SU-DHL-6 (cell line): ENCODE measurements around the gene BRINP2.

Experiments
- H2AFZ ChIP-seq: fragments of 200-600 bp; sonication (generic); 2 replicates; pipeline ENCODE4 v1.6.1; 2014; ENCODE audit warnings: low read depth, mild to moderate bottlenecking, moderate library complexity, mixed read lengths, antibody characterized with exemption, low read length; ENCODE audit not compliant: severe bottlenecking
- H3F3A ChIP-seq: fragments of 200-600 bp; shearing (Covaris generic); 2 replicates; pipeline ENCODE4 v1.6.0; 2016; ENCODE audit warnings: antibody characterized with exemption, mild to moderate bottlenecking; ENCODE audit not compliant: insufficient read depth
- H3K27ac ChIP-seq: fragments of 200-600 bp; sonication (generic); 2 replicates; pipeline ENCODE4 v1.5.1; 2016; ENCODE audit warnings: low read depth, mild to moderate bottlenecking, low read length, moderate library complexity, mixed read lengths
- H3K27me3 ChIP-seq: fragments of 200-600 bp; sonication (generic), shearing (Covaris generic); 2 replicates; pipeline ENCODE4 v1.6.0; 2014; ENCODE audit warnings: mild to moderate bottlenecking, low read length
- H3K36me3 ChIP-seq: fragments of 200-600 bp; sonication (generic); 2 replicates; pipeline ENCODE4 v1.6.1; 2014; ENCODE audit warnings: mild to moderate bottlenecking, low read length, mixed read lengths
- H3K4me2 ChIP-seq: fragments of 300-600, 200-600 bp; shearing (Covaris generic), sonication (generic); 2 replicates; pipeline ENCODE4 v1.6.0; 2014; ENCODE audit warnings: low read length, low read depth, mild to moderate bottlenecking; ENCODE audit not compliant: poor library complexity, severe bottlenecking
- H3K4me3 ChIP-seq: fragments of 200-600 bp; sonication (generic); 2 replicates; pipeline ENCODE4 v1.5.1; 2014; ENCODE audit warnings: antibody characterized with exemption, low read length, mild to moderate bottlenecking, mixed read lengths; ENCODE audit not compliant: insufficient read depth, poor library complexity, severe bottlenecking
- H3K79me2 ChIP-seq: fragments of 200-600 bp; sonication (generic); 2 replicates; pipeline ENCODE4 v1.6.1; 2014; ENCODE audit warnings: mild to moderate bottlenecking, low read length, moderate library complexity; ENCODE audit not compliant: insufficient read depth
- H3K9ac ChIP-seq: fragments of 200-600 bp; sonication (generic); 2 replicates; pipeline ENCODE4 v1.7.0; 2014; ENCODE audit warnings: mild to moderate bottlenecking, low read length
- H3K9me2 ChIP-seq: fragments of 200-600 bp; sonication (generic); replicated peaks from 2 replicates; pipeline ENCODE4 v1.6.1; 2014; ENCODE audit warnings: low read length; ENCODE audit not compliant: insufficient read depth
- H3K9me3 ChIP-seq: fragments of 200-600 bp; sonication (generic); 2 replicates; pipeline ENCODE4 v1.6.1; 2014; ENCODE audit warnings: low read length, mixed read lengths; ENCODE audit not compliant: insufficient read depth
- H4K20me1 ChIP-seq: fragments of 200-600 bp; sonication (generic); 2 replicates; pipeline ENCODE4 v1.6.1; 2014; ENCODE audit warnings: low read depth, mild to moderate bottlenecking, antibody characterized with exemption, low read length, moderate library complexity, mixed read lengths
- EZH2phosphoT487 ChIP-seq: fragments of 200-600 bp; sonication (generic), shearing (Covaris generic); conservative IDR thresholded peaks from 2 replicates; pipeline ENCODE4 v1.6.1; 2018; ENCODE audit warnings: mild to moderate bottlenecking, antibody characterized with exemption, low read length, moderate library complexity, mixed read lengths
- TF ChIP-seq, protein P1 (sequence below): fragments of 200-600 bp; sonication (generic); IDR thresholded peaks from one replicate; pipeline ENCODE4 v1.5.1; 2017; ENCODE audit warnings: antibody characterized with exemption, mild to moderate bottlenecking, low read length, moderate library complexity; ENCODE audit not compliant: insufficient read depth, poor library complexity, severe bottlenecking

BRINP2 gene

DNA sequence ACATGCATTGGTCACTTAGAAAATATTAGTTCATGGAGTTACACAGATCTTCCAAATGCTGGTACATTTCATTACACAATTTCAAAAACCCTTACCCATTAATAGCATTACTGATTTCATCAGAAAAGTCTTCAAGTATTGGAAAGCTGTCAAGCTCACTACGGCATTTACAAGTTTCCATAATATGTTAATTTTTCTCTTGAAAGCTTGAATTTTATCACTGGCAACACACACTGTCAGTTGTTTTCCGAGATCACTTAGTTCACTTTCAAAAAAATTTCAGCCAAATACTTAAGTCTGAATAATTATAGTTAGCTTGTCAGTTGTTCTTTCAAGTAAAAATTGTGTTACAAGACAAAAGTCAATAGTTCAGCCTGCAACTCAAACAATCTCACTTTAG lies 24.3 kb upstream of the BRINP2 start:
- Histone ChIP-seq H4K20me1 (no peaks in the 10 kb centered on the region), H3K79me2 (no peaks in the 10 kb centered on the region), H3K9ac (no peak overlapping the region), H3K27me3 (no peaks in the 10 kb centered on the region), H3F3A (no peaks in the 10 kb centered on the region), H3K4me3 (no peak overlapping the region), H3K4me2 (no peak overlapping the region), H3K36me3 (no peaks in the 10 kb centered on the region), H2AFZ (no peak overlapping the region), H3K9me2 (no peaks in the 10 kb centered on the region), H3K27ac (no peak overlapping the region), H3K9me3 (no peaks in the 10 kb centered on the region)
- TF ChIP-seq, protein P1, sequence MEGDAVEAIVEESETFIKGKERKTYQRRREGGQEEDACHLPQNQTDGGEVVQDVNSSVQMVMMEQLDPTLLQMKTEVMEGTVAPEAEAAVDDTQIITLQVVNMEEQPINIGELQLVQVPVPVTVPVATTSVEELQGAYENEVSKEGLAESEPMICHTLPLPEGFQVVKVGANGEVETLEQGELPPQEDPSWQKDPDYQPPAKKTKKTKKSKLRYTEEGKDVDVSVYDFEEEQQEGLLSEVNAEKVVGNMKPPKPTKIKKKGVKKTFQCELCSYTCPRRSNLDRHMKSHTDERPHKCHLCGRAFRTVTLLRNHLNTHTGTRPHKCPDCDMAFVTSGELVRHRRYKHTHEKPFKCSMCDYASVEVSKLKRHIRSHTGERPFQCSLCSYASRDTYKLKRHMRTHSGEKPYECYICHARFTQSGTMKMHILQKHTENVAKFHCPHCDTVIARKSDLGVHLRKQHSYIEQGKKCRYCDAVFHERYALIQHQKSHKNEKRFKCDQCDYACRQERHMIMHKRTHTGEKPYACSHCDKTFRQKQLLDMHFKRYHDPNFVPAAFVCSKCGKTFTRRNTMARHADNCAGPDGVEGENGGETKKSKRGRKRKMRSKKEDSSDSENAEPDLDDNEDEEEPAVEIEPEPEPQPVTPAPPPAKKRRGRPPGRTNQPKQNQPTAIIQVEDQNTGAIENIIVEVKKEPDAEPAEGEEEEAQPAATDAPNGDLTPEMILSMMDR: no peak
- no peak for TF ChIP-seq EZH2phosphoT487

DNA sequence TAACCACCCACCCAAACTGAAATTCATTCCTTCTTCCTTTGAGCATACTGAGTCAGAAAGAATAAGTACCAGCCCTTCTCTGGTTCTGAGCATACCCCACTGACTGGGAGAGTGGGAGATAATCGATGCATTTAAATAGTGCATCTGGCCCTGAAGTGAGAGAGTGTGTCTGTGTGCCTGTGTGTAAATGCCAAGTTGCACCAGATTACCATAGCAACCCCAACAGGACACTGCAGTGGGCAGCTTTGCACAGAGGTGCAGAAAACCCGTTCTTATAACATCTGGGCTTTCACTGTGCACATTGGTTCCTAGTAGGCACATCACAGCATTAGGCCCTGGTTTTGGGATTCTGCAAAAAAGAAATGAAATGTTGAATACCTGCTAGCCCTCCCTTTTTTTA lies 8.5 kb upstream of the BRINP2 start:
- Histone ChIP-seq H3F3A (no peaks in the 10 kb centered on the region), H3K36me3 (no peaks in the 10 kb centered on the region), H3K9me2 (no peaks in the 10 kb centered on the region), H3K9me3 (no peaks in the 10 kb centered on the region), H3K27ac (no peak overlapping the region), H3K27me3 (no peaks in the 10 kb centered on the region), H4K20me1 (no peaks in the 10 kb centered on the region), H3K4me2 (no peak overlapping the region), H3K4me3 (no peak overlapping the region), H3K9ac (no peak overlapping the region), H2AFZ (no peak overlapping the region), H3K79me2 (no peaks in the 10 kb centered on the region)
- TF ChIP-seq, protein P1: no peak
- TF ChIP-seq EZH2phosphoT487: no peak

DNA sequence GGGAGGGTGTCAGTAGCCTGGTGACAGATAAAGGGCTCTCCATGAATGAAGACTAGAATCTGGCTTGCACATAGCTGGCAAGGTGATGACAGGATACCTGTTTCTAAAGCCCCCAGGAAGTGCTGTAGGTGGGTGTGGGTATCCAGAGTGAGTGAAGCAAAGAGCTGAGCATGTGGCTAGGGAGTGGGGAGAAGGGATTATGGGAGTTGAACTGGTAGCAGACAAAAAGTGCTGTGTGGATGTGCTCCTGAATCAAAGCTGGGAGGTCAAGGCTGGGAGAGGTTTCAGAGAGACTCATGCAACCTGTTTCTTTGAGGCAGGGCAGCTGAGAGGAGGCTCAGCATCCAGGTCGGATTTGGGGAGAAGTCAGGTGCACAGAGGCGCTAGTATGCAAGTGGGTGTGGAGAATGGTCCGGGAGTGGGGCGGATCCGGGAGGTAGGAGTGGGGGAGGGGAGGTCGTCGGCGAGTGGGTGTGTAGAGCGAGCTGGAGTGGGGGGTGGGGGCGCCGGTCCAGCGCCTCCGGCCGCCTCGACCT lies 6.8 kb upstream of the BRINP2 start:
- H3K9me3 ChIP-seq: no peaks in the 10 kb centered on the region
- H3K4me2 ChIP-seq: no peak overlapping the region
- no peak overlapping the region for H3K4me3 ChIP-seq
- no peak overlapping the region for H2AFZ ChIP-seq
- no peaks in the 10 kb centered on the region for H3K27me3 ChIP-seq
- no peaks in the 10 kb centered on the region for H3K79me2 ChIP-seq
- no peaks in the 10 kb centered on the region for H3K9me2 ChIP-seq
- TF ChIP-seq EZH2phosphoT487: no peak
- TF ChIP-seq, protein P1: no peak
- H3K27ac ChIP-seq: no peak overlapping the region
- H3K9ac ChIP-seq: no peak overlapping the region
- no peaks in the 10 kb centered on the region for H3F3A ChIP-seq
- H3K36me3 ChIP-seq: no peaks in the 10 kb centered on the region
- no peaks in the 10 kb centered on the region for H4K20me1 ChIP-seq
